ENCODE measurements around the gene SCN1B.

- TF ChIP-seq CTCF (IDR thresholded peaks at IDR 0.05): no peak
- TF ChIP-seq POLR2A (IDR thresholded peaks at IDR 0.05): no peak
- no peak for TF ChIP-seq POLR2AphosphoS5 (IDR thresholded peaks at IDR 0.05; ENCODE audit: insufficient read depth in 1 of 2, low read depth in 1 of 2)
Measured at GRCh38 chr19:35015270-35015953, 14.9 kb upstream of the SCN1B start.
